IMR-90 (cell line): ENCODE measurements around the gene FNDC3B. TPM values are rescaled to one million over a fixed set of nuclear protein-coding genes. Genes with fewer than 3 reads are reported as not detected.

Experiments
- ATAC-seq: fragments of 200-7000 bp; cut with Tn5 transposase; 2 replicates; pipeline ENCODE4 v1.9.1; 2020; ENCODE audit warnings: low read depth, mild to moderate bottlenecking, moderate library complexity
- BruUV-seq: library from RNA; stranded (reverse); fragments of 400-500 nt; replicated peaks from 2 replicates; lab custom pipeline; 2021; lab: Mats Ljungman, UMichigan
- CTCF ChIA-PET: fragments of 300-600 bp; formaldehyde crosslinking; extraction: SDS; loops from one replicate; lab custom pipeline; 2021; ENCODE audit warnings: antibody characterized with exemption; lab: Yijun Ruan, JAX
- POLR2A ChIA-PET: fragments of 300-600 bp; sonication (Branson Sonifier 250); formaldehyde crosslinking; loops from one replicate; lab custom pipeline; 2022; ENCODE audit warnings: antibody characterized with exemption; ENCODE audit not compliant: unreplicated experiment; lab: Charles Lee
- DNase-seq: peaks from one replicate; pipeline ENCODE4 v3.0.0; 2013
- H2AFZ ChIP-seq: replicated peaks from 2 replicates; pipeline ENCODE3; 2013; ENCODE audit warnings: low read length, mild to moderate bottlenecking; ENCODE audit not compliant: poor library complexity
- H2AK5ac ChIP-seq: 2 replicates; pipeline ENCODE4 v1.6.1; 2013; ENCODE audit warnings: low read depth, low read length, inconsistent platforms
- H2AK9ac ChIP-seq: replicated peaks from 2 replicates; pipeline ENCODE3; 2013; ENCODE audit warnings: mild to moderate bottlenecking, low read depth, low read length, moderate library complexity; ENCODE audit not compliant: poor library complexity
- H2BK120ac ChIP-seq: 2 replicates; pipeline ENCODE4 v1.6.1; 2013; ENCODE audit warnings: low read depth, low read length, inconsistent platforms
- H2BK15ac ChIP-seq: 3 replicates; pipeline ENCODE4 v1.6.1; 2013; ENCODE audit warnings: low read depth, low read length, inconsistent platforms
- H2BK20ac ChIP-seq: 2 replicates; pipeline ENCODE4 v1.6.1; 2013; ENCODE audit warnings: low read depth, mild to moderate bottlenecking, inconsistent platforms, low read length, moderate library complexity
- H2BK5ac ChIP-seq: 2 replicates; pipeline ENCODE4 v1.6.1; 2013; ENCODE audit warnings: mild to moderate bottlenecking, low read depth, low read length, inconsistent platforms; ENCODE audit not compliant: poor library complexity, severe bottlenecking
- H3K14ac ChIP-seq: replicated peaks from 2 replicates; pipeline ENCODE4 v1.6.1; 2013; ENCODE audit warnings: low read depth, low read length, inconsistent platforms
- H3K18ac ChIP-seq: 2 replicates; pipeline ENCODE4 v1.6.1; 2013; ENCODE audit warnings: low read depth, low read length, control low read depth
- H3K23ac ChIP-seq: 2 replicates; pipeline ENCODE4 v1.6.1; 2013; ENCODE audit warnings: low read depth, low read length, inconsistent platforms
- H3K27ac ChIP-seq: 2 replicates; pipeline ENCODE4 v1.5.1; 2013; ENCODE audit warnings: mild to moderate bottlenecking, control low read depth, low read length; ENCODE audit not compliant: insufficient read depth
- H3K27me3 ChIP-seq: 2 replicates; pipeline ENCODE4 v1.6.1; 2013; ENCODE audit warnings: low read length; ENCODE audit not compliant: control insufficient read depth, insufficient read depth
- H3K36me3 ChIP-seq: 2 replicates; pipeline ENCODE4 v1.6.1; 2013; ENCODE audit warnings: low read length, mixed read lengths; ENCODE audit not compliant: control insufficient read depth, insufficient read depth
- H3K4ac ChIP-seq: 2 replicates; pipeline ENCODE4 v1.6.1; 2013; ENCODE audit warnings: low read depth, low read length, inconsistent platforms
- H3K4me1 ChIP-seq: 2 replicates; pipeline ENCODE4 v1.6.1; 2013; ENCODE audit warnings: low read length, mixed read lengths; ENCODE audit not compliant: control insufficient read depth, insufficient read depth
- H3K4me2 ChIP-seq: 2 replicates; pipeline ENCODE4 v1.6.1; 2013; ENCODE audit warnings: low read depth, mild to moderate bottlenecking, control low read depth, low read length, moderate library complexity
- H3K4me3 ChIP-seq: 2 replicates; pipeline ENCODE4 v1.5.1; 2013; ENCODE audit warnings: low read depth, mild to moderate bottlenecking, control low read depth, low read length, moderate library complexity; ENCODE audit not compliant: insufficient read depth
- H3K56ac ChIP-seq: 2 replicates; pipeline ENCODE4 v1.6.1; 2013; ENCODE audit warnings: low read length, inconsistent platforms; ENCODE audit not compliant: insufficient read depth; ENCODE audit errors: extremely low read depth
- H3K79me1 ChIP-seq, 2 experiments: 2 replicates each; pipeline ENCODE4 v1.6.1; 2013; ENCODE audit warnings: low read length in 2 of 2, inconsistent platforms in 1 of 2, low read depth in 1 of 2
- H3K9ac ChIP-seq: 2 replicates; pipeline ENCODE4 v1.6.1; 2013; ENCODE audit warnings: low read depth, low read length, control low read depth
- H3K9me1 ChIP-seq: 2 replicates; pipeline ENCODE4 v1.6.1; 2013; ENCODE audit warnings: low read length, inconsistent platforms; ENCODE audit not compliant: insufficient read depth
- H3K9me3 ChIP-seq: 2 replicates; pipeline ENCODE4 v1.6.1; 2013; ENCODE audit warnings: low read length; ENCODE audit not compliant: control insufficient read depth, insufficient read depth
- H4K20me1 ChIP-seq: 2 replicates; pipeline ENCODE4 v1.6.1; 2013; ENCODE audit warnings: low read length, inconsistent platforms; ENCODE audit not compliant: insufficient read depth
- H4K5ac ChIP-seq: 2 replicates; pipeline ENCODE4 v1.6.1; 2013; ENCODE audit warnings: mild to moderate bottlenecking, low read depth, low read length, control low read depth
- H4K8ac ChIP-seq, 2 experiments: 2 replicates each; pipeline ENCODE4 v1.6.1; 2013; ENCODE audit warnings: low read depth in 2 of 2, low read length in 2 of 2, control low read depth in 1 of 2, inconsistent platforms in 1 of 2
- H4K91ac ChIP-seq: 2 replicates; pipeline ENCODE4 v1.6.1; 2013; ENCODE audit warnings: low read depth, low read length, inconsistent platforms; ENCODE audit not compliant: insufficient read depth
- CEBPB ChIP-seq: IDR thresholded peaks from 2 replicates; pipeline ENCODE4 v1.6.1; 2012; ENCODE audit warnings: low read depth, low read length, improper control_type of control experiment
- CHD1 ChIP-seq: IDR thresholded peaks from 2 replicates; pipeline ENCODE4 v1.6.1; 2012; ENCODE audit warnings: low read depth, low read length, improper control_type of control experiment
- MAZ ChIP-seq: IDR thresholded peaks from 2 replicates; pipeline ENCODE4 v1.6.1; 2012; ENCODE audit warnings: low read depth, mild to moderate bottlenecking, low read length, improper control_type of control experiment, moderate library complexity, borderline replicate concordance
- POLR2A ChIP-seq: IDR thresholded peaks from 2 replicates; pipeline ENCODE4 v1.6.1; 2012; ENCODE audit warnings: mild to moderate bottlenecking, low read depth, low read length
- RAD21 ChIP-seq: IDR thresholded peaks from 2 replicates; pipeline ENCODE4 v1.6.1; 2012; ENCODE audit warnings: low read length, improper control_type of control experiment
- SMC3 ChIP-seq: fragments of 150-350 bp; IDR thresholded peaks from 2 replicates; pipeline ENCODE4 v1.6.1; 2016; ENCODE audit warnings: low read depth, mild to moderate bottlenecking, antibody characterized with exemption, low read length, moderate library complexity
- WGBS, 2 experiments: methylation state at CpG; one replicate each; pipeline versions ENCODE4 v1.1.5 to v1.1.7; 2013; ENCODE audit warnings: missing lambda C conversion rate in 2 of 2; ENCODE audit not compliant: insufficient read length in 1 of 2; ENCODE audit errors: extremely low coverage in 2 of 2; 5-methylcytosine and 5-hydroxymethylcytosine counted together
- dilution Hi-C: fragments of 300-500 bp; cut with HindIII; formaldehyde crosslinking; loops from one replicate; pipeline ENCODE4 v1.14.3; 2018; ENCODE audit warnings: low sequenced_read_pairs; ENCODE audit not compliant: unreplicated experiment
- in situ Hi-C: fragments of 300-500 bp; cut with MboI; formaldehyde crosslinking; loops from 3 replicates; pipeline ENCODE4 v1.14.3; 2019; ENCODE audit warnings: low sequenced_read_pairs, inconsistent platforms, mixed read lengths
- intact Hi-C: fragments of 100-400 bp; cut with micrococcal nuclease; formaldehyde crosslinking; loops from 2 replicates; pipeline ENCODE4 v1.10.0; 2022
- polyA plus RNA-seq, 3 experiments: library from polyadenylated mRNA; depleted of rRNA; stranded (reverse); fragments of >200 nt; gene quantifications; 2 replicates each; pipeline ENCODE4 v1.2.3, GENCODE V29; 2012; ENCODE audit warnings: low replicate concordance in 1 of 3
- total RNA-seq: library from RNA; depleted of rRNA; stranded (reverse); fragments of >200 nt; gene quantifications from 2 replicates; pipeline ENCODE4 v1.2.3, GENCODE V29; 2012
- TF ChIP-seq, protein P1 (sequence below): fragments of 150-350 bp; IDR thresholded peaks from 2 replicates; pipeline ENCODE4 v1.6.1; 2016; ENCODE audit warnings: low read depth, mild to moderate bottlenecking, low read length, moderate library complexity, borderline replicate concordance
- TF ChIP-seq, protein P2 (sequence below): conservative IDR thresholded peaks from 2 replicates; pipeline ENCODE4 v1.5.1; 2012; ENCODE audit warnings: mild to moderate bottlenecking, low read depth, low read length, improper control_type of control experiment

FNDC3B gene
- total and polyA plus RNA-seq, 2 of the 4 experiments (the other 2 are of a cell fraction): 23.9 to 150 TPM

GRCh38 chr3:172137287-172138192, 98.2 kb downstream of the FNDC3B start (continued):
- TF ChIP-seq CEBPB (no peak), SMC3 (no peak), RAD21 (no peak)

DNA sequence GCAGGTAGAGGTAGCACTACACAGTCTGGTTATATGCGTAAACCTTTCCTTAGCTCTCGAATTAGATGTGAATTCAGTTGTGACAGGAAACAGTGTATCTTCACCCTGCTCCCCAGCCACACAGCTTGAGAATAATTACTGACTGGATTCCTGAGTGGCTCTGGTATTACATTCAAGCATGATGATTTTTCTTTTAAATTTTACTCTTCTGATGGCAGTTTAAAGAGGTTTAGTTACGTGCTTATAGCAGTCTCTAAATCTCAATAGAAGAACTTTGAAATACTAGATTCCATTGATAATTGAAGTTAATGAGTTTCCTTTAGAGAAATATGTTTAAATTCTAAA, 98.8 kb downstream of the FNDC3B start:
- Histone ChIP-seq H3K23ac (peak overlapping the region; percentile 21), H3K27me3 (no peaks in the 10 kb centered on the region), H2AFZ (no peak overlapping the region), H3K27ac (peak overlapping the region; percentile 71; the same call in 1 of the 2 replicates), H3K4ac (peak overlapping the region; percentile 63), H2BK20ac (peak overlapping the region; percentile 31; the same call in 1 of the 2 replicates), H3K56ac (no peak overlapping the region), H2BK120ac (peak overlapping the region; percentile 59; the same call in 1 of the 2 replicates), H3K36me3 (peaks cover 5% of the 10 kb centered on the region; the same call in 1 of the 2 replicates), H4K91ac (no peak overlapping the region; the same call in 1 of the 2 replicates), H3K9me3 (peaks cover 2% of the 10 kb centered on the region; the same call in 1 of the 2 replicates), H2AK9ac (no peak overlapping the region), H3K4me3 (no peak overlapping the region), H2BK15ac (no peak overlapping the region; the same call in 2 of the 3 replicates), H3K18ac (peak overlapping the region; percentile 26), H3K14ac (peak overlapping the region; percentile 79), H3K4me1 (peaks cover 34% of the 10 kb centered on the region), H4K8ac (peak overlapping the region; percentile 14 to 26; a peak in 3 of 4 replicates), H3K9me1 (peaks cover 18% of the 10 kb centered on the region), H3K79me1 (peaks cover 16 to 75% of the 10 kb centered on the region in 2 experiments), H2BK5ac (peak overlapping the region; percentile 36), H4K5ac (peak overlapping the region; percentile 7; the same call in 1 of the 2 replicates), H3K9ac (no peak overlapping the region; the same call in 1 of the 2 replicates), H4K20me1 (peaks cover 55% of the 10 kb centered on the region), H3K4me2 (no peak overlapping the region), H2AK5ac (peak overlapping the region; percentile 54; the same call in 1 of the 2 replicates)
- DNase-seq: no peak
- in situ Hi-C loops: no loop called here
- intact Hi-C loops: no loop called here
- WGBS, 2 experiments: no CpG with 5 or more reads among the region's 3 CpGs
- no TSS peak for BruUV-seq
- ChIA-PET CTCF (no interaction called here), POLR2A (no interaction called here)
- TF ChIP-seq, protein P1, sequence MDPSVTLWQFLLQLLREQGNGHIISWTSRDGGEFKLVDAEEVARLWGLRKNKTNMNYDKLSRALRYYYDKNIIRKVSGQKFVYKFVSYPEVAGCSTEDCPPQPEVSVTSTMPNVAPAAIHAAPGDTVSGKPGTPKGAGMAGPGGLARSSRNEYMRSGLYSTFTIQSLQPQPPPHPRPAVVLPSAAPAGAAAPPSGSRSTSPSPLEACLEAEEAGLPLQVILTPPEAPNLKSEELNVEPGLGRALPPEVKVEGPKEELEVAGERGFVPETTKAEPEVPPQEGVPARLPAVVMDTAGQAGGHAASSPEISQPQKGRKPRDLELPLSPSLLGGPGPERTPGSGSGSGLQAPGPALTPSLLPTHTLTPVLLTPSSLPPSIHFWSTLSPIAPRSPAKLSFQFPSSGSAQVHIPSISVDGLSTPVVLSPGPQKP: no peak
- no peak for TF ChIP-seq SMC3
- no peak for TF ChIP-seq CEBPB
- TF ChIP-seq CHD1: no peak
- TF ChIP-seq, protein P2, sequence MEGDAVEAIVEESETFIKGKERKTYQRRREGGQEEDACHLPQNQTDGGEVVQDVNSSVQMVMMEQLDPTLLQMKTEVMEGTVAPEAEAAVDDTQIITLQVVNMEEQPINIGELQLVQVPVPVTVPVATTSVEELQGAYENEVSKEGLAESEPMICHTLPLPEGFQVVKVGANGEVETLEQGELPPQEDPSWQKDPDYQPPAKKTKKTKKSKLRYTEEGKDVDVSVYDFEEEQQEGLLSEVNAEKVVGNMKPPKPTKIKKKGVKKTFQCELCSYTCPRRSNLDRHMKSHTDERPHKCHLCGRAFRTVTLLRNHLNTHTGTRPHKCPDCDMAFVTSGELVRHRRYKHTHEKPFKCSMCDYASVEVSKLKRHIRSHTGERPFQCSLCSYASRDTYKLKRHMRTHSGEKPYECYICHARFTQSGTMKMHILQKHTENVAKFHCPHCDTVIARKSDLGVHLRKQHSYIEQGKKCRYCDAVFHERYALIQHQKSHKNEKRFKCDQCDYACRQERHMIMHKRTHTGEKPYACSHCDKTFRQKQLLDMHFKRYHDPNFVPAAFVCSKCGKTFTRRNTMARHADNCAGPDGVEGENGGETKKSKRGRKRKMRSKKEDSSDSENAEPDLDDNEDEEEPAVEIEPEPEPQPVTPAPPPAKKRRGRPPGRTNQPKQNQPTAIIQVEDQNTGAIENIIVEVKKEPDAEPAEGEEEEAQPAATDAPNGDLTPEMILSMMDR: no peak
- TF ChIP-seq POLR2A: no peak
- TF ChIP-seq RAD21: no peak
- TF ChIP-seq MAZ: no peak
- no peak for ATAC-seq
- dilution Hi-C loops: no loop called here
